Ovary (tissue), 3 donors: ENCODE data around the gene GPX3.
A peak's percentile ranks its signal among the peaks of the same experiment; 100 is the strongest.

ENCODE experiments used
- CTCF ChIP-seq, 3 donors: fragments of 450-650 bp in 2 of 3; fragments of 200-600 bp in 1 of 3; IDR thresholded peaks; one replicate each; pipeline versions ENCODE4 v1.5.1 to v1.8.0; 2016 to 2022; ENCODE audit warnings: antibody characterized with exemption in 3 of 3, mild to moderate bottlenecking in 1 of 3
- EP300 ChIP-seq: sonication (generic); formaldehyde crosslinking; IDR thresholded peaks from one replicate; pipeline ENCODE4 v1.6.1; 2017; ENCODE audit warnings: antibody characterized with exemption
- POLR2A ChIP-seq: fragments of 450-650 bp; IDR thresholded peaks from one replicate; pipeline ENCODE4 v1.6.1; 2017; ENCODE audit warnings: antibody characterized with exemption, mild to moderate bottlenecking, moderate library complexity
- donor health status: DM: no; HTN: no; CAD: no.

- TF ChIP-seq CTCF (IDR thresholded peaks at IDR 0.05) = no peak
- TF ChIP-seq POLR2A = peak; percentile 28
- TF ChIP-seq EP300 = no peak
Observed at GRCh38 chr5:151023651-151024050, 3.3 kb downstream of the GPX3 start.
